HL-60 (cell line): ENCODE results near the gene LALBA.

Source experiments
- DNase-seq, 2 experiments: peaks; one replicate each; pipeline ENCODE4 v3.0.0-alpha.2; 2010 to 2020; ENCODE audit warnings: low read depth in 1 of 2, low spot score in 1 of 2
- H3K27ac ChIP-seq: fragments of 250-450 bp; sonication (Bioruptor Pico); replicated peaks from 2 replicates; pipeline ENCODE4 v1.5.1; 2020; ENCODE audit warnings: mild to moderate bottlenecking, moderate library complexity
- H3K27me3 ChIP-seq: fragments of 250-450 bp; sonication (Bioruptor Pico); 2 replicates; pipeline ENCODE4 v1.5.1; 2021; ENCODE audit warnings: mild to moderate bottlenecking, moderate library complexity; ENCODE audit not compliant: insufficient read depth, poor library complexity, severe bottlenecking
- H3K4me3 ChIP-seq: replicated peaks from 2 replicates; pipeline ENCODE4 v1.5.1; 2011; ENCODE audit warnings: mild to moderate bottlenecking, control low read depth, low read length; ENCODE audit not compliant: insufficient read depth
- GABPA ChIP-seq: IDR thresholded peaks from 2 replicates; pipeline ENCODE4 v1.6.1; 2012; ENCODE audit warnings: low read depth
- POLR2AphosphoS5 ChIP-seq: IDR thresholded peaks from 2 replicates; pipeline ENCODE4 v1.6.1; 2012; ENCODE audit warnings: low read depth
- SPI1 ChIP-seq: IDR thresholded peaks from 2 replicates; pipeline ENCODE4 v1.6.1; 2012; ENCODE audit warnings: low read depth, mild to moderate bottlenecking, borderline replicate concordance
- long read RNA-seq: library from polyadenylated mRNA; unstranded; transcript quantifications from one replicate; pipeline ENCODE4 v2.0.0, GENCODE V29; 2020
- TF ChIP-seq, protein P1 (sequence below): IDR thresholded peaks from 2 replicates; pipeline ENCODE4 v1.6.1; 2012; ENCODE audit warnings: low read depth; ENCODE audit not compliant: insufficient replicate concordance
- TF ChIP-seq, protein P2 (sequence below): IDR thresholded peaks from one replicate; pipeline ENCODE4 v1.5.1; 2011; ENCODE audit warnings: low read length, control low read depth, inconsistent platforms; ENCODE audit not compliant: insufficient read depth

LALBA gene
- long read RNA-seq: 0 reads

DNA sequence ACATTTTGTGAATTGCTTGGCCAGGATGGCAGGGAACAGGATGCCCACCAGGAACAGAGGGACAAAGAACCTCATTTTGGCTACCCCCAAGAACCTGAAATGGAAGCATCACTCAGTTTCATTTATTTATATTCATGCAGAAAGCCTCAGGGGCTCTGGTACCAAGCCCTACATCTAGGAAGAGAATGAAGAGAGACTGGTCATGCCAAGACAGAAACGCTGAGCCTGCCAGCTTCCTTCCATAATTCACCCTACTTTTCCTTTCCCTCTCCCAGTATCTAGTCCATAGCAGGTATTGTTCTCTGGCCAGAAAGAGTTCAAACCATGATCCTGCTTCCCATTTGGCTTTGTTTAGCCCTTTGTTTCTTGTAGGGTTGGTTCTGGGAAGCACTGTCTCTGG lies at the start of gene LALBA:
Gene LALBA, minus strand, starts transcription at position 101 of the 400 bp plus-strand sequence. Its CDS starts 26 bp downstream, at position 75.
- Histone ChIP-seq H3K27ac (no peak within 1 kb of the TSS), H3K27me3 (no peaks in the 10 kb centered on the region), H3K4me3 (no peak within 1 kb of the TSS)
- DNase-seq: no peak
- TF ChIP-seq, protein P1, sequence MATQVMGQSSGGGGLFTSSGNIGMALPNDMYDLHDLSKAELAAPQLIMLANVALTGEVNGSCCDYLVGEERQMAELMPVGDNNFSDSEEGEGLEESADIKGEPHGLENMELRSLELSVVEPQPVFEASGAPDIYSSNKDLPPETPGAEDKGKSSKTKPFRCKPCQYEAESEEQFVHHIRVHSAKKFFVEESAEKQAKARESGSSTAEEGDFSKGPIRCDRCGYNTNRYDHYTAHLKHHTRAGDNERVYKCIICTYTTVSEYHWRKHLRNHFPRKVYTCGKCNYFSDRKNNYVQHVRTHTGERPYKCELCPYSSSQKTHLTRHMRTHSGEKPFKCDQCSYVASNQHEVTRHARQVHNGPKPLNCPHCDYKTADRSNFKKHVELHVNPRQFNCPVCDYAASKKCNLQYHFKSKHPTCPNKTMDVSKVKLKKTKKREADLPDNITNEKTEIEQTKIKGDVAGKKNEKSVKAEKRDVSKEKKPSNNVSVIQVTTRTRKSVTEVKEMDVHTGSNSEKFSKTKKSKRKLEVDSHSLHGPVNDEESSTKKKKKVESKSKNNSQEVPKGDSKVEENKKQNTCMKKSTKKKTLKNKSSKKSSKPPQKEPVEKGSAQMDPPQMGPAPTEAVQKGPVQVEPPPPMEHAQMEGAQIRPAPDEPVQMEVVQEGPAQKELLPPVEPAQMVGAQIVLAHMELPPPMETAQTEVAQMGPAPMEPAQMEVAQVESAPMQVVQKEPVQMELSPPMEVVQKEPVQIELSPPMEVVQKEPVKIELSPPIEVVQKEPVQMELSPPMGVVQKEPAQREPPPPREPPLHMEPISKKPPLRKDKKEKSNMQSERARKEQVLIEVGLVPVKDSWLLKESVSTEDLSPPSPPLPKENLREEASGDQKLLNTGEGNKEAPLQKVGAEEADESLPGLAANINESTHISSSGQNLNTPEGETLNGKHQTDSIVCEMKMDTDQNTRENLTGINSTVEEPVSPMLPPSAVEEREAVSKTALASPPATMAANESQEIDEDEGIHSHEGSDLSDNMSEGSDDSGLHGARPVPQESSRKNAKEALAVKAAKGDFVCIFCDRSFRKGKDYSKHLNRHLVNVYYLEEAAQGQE: no peak
- no peak for TF ChIP-seq GABPA
- TF ChIP-seq POLR2AphosphoS5: no peak
- TF ChIP-seq SPI1: no peak
- TF ChIP-seq, protein P2, sequence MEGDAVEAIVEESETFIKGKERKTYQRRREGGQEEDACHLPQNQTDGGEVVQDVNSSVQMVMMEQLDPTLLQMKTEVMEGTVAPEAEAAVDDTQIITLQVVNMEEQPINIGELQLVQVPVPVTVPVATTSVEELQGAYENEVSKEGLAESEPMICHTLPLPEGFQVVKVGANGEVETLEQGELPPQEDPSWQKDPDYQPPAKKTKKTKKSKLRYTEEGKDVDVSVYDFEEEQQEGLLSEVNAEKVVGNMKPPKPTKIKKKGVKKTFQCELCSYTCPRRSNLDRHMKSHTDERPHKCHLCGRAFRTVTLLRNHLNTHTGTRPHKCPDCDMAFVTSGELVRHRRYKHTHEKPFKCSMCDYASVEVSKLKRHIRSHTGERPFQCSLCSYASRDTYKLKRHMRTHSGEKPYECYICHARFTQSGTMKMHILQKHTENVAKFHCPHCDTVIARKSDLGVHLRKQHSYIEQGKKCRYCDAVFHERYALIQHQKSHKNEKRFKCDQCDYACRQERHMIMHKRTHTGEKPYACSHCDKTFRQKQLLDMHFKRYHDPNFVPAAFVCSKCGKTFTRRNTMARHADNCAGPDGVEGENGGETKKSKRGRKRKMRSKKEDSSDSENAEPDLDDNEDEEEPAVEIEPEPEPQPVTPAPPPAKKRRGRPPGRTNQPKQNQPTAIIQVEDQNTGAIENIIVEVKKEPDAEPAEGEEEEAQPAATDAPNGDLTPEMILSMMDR: no peak

DNA sequence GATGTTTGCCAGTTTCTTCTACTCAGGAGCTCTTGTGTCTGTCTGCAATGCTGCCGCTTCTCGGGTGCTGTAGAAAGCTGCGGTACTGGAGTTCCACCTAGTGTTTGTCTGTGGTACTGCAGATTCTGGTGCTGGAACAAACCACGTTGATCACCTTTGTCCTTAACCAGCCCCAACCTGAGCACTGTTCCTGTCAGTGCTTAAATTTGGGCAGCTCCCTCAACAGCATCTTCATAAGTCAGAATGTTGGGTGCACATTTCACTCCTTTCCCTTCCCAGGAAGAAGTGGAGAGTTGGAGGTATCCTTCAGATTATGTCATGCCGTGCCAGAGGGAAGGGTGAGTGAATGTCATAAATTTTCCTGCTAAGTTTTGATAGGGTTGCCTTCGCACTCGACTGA lies 48.7 kb upstream of the LALBA start:
- no peak for TF ChIP-seq POLR2AphosphoS5
- TF ChIP-seq, protein P2: peak; percentile 98
- no peak overlapping the region for H3K27ac ChIP-seq
- peak; percentile 52 to 70 for DNase-seq
- H3K27me3 ChIP-seq: no peaks in the 10 kb centered on the region
- H3K4me3 ChIP-seq: no peak overlapping the region

DNA sequence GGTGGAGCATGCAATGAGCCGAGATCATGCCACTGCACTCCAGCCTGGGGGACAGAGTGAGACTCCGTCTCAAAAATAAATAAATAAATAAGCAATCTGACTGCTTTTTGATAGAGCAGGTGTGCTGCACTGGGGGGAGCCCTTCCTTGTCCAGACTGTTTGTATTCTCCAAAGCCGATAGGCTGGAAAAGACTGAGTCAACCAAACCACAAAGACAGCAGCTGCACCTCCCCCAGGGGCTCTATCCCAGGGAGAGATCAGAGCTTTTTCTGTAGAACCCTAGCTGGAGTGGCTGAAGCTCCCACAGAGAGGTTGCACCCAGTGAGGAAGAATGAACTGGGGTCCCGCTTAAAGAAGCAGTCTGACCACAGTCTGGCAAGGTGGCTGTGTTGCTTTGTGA lies 45.8 kb upstream of the LALBA start:
- DNase-seq: no peak
- H3K27ac ChIP-seq: no peak overlapping the region
- H3K4me3 ChIP-seq: no peak overlapping the region
- H3K27me3 ChIP-seq: no peaks in the 10 kb centered on the region
- TF ChIP-seq, protein P2: no peak
- TF ChIP-seq, protein P1: no peak
- no peak for TF ChIP-seq GABPA
- TF ChIP-seq POLR2AphosphoS5: no peak
- TF ChIP-seq SPI1: no peak

DNA sequence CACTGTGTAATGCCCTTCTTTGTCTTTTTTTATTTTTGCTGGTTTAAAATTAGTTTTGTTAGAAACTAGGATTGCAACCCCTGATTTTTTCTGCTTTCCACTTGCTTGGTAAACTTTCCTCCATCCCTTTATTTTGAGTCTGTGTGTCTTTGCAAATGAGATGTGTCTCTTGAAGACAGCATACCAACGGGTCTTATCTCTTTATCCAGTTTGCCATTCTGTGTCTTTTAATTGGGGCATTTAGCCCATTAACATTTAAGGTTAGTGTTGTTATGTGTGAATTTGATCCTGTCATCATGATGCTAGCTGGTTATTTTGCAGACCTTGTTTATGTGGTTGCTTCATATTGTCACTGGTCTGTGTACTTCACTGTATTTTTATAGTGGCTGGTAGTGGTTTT lies 43.5 kb upstream of the LALBA start:
- no peak overlapping the region for H3K4me3 ChIP-seq
- no peak for TF ChIP-seq POLR2AphosphoS5
- TF ChIP-seq, protein P2: no peak
- TF ChIP-seq GABPA: no peak
- no peak for TF ChIP-seq SPI1
- TF ChIP-seq, protein P1: no peak
- no peak for DNase-seq
- no peaks in the 10 kb centered on the region for H3K27me3 ChIP-seq
- no peak overlapping the region for H3K27ac ChIP-seq
